Mesenteric fat pad (tissue), 1 donor: ENCODE measurements around the gene OBSCN. TPM values are rescaled to one million over a fixed set of nuclear protein-coding genes. Genes with fewer than 3 reads are reported as not detected.

Experiments used
- DNase-seq: peaks from one replicate; pipeline ENCODE4 v3.0.0-alpha.2; 2020; ENCODE audit warnings: low spot score
- total RNA-seq: library from RNA; stranded (reverse); fragmentation: NEBNext Ultra II Directional; extraction: Animal tissue kit (Norgen Biotek cat#: 25700); gene quantifications from one replicate; pipeline ENCODE4 v1.2.1, GENCODE V29; 2021
- donor health status: DM: yes; HTN: yes; CAD: no.

OBSCN gene
- total RNA-seq, 1 donor from 2014 or later: 3.7 TPM

DNA sequence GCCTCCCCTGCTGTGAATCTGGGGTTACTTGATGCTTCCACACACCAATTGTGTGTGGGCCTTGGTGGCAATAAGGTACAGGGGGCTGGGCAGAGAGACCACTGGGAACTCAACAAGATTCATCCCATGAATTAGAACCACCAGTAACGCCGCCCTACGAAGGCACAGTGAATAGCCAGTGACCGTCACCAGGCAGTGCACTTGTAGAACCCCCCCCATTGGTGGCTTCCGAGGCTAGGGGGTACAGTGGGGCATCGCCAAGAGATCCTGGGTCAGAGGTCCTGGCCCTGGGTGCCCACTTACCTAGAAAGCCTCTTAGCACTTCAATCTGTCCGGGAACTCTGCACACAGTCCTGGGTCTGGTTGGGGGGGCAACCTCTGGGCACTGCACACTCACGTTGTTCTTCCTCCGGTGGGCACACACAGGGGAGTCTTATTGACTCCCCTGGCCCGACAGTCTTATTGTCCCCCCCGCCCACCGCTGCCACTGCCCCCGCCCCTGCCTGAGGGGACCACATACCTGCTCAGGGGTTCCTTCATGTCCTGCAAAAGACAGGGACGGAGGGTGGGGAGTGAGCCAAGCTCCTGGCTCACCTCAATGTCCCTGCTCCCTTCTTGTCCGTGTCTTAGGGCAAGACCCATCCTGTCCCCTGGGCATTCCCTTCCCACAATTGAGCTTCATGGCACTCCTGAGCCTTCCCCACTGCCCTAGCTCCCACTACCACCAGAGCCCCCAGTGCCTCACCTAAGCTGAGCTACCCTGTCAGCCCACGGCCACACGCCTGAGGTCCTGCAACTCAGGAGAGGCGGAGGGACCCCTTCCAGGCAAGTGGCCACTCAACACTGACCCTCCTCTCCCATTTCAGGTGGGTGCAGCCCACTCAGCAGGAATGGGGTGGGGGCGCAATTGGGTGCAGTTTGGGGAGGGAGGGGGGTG, 201.3 kb downstream of the OBSCN start:
- DNase-seq: peak; percentile 68

DNA sequence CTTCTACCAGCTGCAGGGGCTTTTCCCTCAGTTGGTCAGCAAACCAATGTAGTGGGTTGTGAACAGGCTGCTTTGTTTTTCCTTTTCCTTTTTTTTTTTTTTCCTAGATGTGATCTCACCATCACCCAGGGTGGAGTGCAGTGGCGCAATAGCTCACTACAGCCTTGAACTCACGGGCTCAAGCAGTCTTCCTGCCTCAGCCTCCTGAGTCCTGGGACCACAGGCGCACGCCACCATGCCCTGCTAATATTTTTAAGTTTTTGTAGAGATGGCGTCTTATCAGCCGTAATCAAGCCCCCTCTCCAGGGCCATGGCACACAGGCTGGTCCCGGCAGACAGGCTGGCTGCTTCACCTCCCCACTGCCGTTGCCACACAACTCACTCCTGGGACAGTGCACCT, 202.2 kb downstream of the OBSCN start:
- no peak for DNase-seq

DNA sequence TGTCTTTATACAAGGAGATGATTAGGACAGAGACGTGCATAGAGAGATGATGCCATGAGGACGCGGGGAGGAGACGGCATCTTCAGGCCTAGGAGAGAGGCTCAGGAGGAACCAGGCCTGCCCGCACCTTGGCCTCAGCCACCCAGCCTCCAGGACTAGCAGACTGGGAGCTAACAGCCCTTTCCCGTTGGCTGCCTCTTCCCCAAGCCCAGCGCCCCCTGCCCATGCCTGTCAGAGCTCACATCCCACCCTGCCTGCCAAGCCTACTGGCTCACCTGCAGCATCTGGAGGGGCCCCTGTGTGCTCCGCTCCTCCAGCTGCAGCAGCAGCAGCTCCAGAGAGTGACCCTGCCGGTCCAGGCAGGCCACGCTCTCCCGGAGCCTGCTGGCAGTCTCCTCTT, 202.8 kb downstream of the OBSCN start:
- no peak for DNase-seq

DNA sequence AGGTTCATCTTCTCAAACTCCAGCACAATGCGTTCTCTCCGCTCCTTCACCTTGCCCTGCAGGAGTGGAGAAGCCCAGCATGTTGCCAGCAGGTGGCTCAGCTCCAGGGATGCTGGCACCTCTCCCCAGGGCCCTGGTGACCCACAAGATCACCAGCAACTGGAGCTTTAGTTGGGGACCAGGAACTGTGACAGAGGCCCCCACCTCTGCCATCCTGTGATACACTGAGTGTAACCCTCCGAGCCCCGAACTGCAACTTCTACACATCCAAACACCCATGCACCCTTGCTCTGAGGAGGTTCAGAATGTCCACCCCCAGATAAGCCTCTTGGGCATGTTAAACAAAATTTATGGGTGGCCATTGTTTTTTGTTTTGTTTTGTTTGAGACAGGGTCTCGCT, 203.3 kb downstream of the OBSCN start:
- no peak for DNase-seq

DNA sequence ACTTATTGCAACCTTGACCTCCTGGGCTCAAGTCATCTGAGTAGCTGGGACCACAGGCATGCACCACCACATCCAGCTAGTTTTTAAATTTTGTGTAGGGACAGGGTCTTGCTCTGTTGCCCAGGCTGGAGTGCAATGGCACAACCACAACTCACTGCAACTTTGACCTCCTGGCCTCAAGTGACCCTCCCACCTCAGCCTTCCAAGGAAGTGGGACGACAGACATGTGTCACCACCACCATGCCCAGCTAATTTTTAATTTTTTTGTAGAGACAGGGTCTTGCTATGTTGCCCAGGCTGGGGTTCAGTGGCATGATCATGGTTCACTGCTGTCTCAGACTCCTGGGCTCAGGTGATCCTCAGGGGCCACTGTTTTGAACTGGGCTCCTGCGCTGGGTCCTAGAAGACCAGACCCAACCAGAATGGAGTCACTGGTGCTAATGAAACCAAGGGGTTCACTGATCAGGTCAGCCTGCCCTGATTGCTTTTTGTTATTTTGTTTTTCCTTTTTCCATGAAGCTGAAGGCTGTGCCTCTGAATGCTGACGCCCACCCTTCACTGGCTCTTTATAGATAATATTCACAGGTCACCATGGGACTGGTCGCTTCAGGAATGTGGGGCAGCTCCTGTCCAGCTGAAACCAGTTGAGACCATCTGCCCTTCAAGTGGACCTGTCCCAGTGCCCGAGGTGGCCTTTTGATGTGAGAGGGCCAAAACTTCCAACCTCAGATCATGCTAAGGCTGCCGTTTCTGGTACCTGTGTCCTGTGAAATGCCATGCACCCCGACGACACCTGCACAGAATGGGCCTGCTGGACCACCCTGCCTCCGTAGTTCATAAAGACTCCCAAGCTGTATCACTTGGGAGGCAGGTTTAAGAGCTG, 203.9 kb downstream of the OBSCN start:
- DNase-seq: no peak

DNA sequence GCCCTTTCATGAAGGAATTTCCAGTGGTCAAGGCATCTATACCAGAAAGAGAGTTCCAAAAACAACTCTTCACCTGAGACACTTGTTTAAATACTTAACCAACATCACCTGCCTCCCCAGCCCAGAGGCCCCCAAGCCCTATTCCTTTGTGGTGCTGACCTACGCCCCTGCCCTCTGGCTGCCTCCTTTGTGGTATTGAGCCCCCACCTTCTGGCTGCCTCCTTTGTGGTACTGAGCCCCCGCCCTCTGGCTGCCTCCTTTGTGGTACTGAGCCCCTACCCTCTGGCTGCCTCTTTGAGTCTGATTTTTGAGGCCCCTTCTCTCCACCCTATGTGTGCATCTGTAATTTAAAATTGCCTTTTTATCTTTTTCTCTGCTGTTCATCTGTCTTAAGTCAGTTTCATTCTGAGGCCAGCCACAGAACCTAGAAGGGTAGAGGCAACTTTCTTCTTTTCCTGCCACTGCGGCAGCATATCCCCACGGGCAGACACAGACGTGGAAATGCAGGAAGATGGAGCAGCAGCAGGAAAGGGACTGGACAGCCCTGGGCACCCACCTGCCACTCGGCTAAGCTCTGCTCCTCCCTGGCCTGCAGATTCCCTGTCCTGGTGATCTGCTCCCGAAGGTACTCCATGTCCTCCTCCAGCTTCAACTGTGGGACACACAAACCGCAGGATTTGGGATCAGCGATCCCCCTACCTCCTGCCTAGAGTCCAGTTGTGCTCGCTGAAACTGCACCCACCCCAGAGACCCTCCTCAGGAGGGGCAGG, 205.6 kb downstream of the OBSCN start:
- no peak for DNase-seq

DNA sequence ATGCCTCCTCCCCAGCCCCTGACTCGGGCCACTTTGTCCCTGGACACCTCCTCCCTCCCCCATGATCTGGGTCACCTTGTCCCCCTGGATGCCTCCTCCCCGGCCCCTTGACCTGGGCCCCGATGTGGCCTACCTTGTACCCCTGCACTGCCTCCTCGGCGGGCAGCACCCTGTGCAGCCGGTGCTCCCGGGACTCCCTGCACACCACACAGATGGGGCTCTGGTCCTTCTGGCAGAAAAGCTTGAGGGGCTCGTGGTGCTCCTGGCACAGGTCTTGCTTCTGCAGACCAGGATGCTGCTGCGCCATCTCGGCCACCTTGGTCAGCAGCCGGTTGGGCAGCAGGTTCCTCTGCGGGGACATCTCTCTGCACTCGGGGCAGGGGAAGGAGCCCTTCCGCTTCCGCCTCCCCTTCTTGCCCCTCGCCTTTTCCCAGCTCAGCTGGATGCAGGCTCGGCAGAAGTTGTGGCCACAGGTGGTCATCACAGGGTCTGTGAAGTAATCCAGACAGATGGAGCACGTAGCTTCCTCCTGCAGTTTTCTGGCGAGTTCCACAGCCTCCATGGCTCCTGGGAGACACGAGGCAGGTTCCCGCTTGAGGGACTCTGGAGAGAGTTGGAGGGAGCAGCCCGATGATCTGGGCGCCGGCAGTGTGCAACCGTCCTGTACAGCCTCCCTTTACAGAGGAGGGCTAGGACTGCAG, 206.8 kb downstream of the OBSCN start:
- DNase-seq: no peak

DNA sequence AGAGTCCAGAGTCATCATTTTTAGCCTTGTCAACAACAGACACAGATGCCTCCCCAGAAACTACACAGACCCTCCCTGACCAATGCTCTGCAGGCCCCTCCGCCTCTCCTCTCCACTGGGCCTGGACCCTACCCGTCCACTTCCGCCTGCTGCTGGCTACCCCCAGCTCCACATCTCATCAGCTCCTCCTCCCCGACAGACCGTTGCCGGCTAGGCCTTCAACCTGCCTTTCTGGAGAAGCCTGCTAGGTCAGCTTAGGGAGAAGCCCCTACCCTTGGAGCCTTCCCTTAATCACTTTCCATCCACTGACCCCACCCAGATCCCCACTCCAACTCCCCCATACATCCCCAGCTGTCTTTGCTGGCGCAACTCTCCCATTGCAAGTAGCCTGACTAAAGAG, 207.4 kb downstream of the OBSCN start:
- DNase-seq: no peak

DNA sequence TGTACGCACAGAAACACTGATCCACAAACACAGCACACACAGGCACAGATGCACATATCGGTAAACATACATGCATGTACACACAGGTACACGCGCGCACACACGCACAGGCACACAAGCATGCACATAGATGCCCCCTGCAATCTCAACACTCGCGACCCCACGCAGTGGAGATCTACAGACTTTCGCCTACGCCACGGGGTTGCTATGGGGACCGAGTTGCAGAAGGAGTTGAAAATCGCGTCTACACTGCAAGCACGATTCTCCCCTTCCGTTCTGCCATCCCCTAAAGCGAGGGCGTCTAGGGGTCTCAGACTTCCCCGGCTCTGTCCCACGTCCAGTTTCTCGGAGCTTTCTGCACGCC, 208.0 kb downstream of the OBSCN start:
- no peak for DNase-seq

DNA sequence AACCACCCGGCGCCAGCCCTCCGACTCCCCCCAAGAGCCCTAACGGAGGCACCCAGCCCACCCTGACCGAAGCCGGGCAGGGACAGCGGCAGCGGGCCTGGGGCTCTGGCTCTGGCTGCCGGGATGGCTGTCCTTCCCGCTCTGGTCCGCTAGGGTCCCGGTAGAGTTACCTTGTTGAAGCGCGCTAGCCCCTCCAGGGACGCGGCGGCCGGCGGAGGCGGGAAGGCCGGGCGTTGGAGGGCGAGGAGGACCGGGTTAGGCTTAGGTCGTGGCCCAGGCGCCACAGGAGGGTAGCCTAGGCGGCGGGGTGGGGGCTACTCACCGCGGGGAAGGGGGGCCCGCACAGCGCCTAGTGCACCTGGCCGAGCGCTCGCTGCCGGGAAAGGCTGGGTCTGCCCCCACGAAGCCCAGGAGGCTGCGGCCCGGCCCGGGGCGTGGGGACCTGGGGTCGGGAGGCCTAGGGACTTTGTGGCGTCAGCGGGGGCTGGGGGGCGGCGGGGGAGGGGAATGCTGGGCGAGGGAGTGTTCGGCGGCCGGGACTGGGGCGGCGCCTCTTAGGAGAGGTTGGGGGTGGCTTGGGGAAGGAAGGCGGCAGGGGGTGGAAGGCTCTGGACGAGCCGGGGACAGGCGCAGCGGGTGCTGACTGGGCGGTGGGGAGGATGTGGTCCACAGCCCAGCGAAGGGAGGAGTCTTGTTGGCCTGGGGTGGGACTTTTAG, 208.5 kb downstream of the OBSCN start, which contains the start of gene TRIM17:
Gene TRIM17, minus strand, starts transcription at position 645 of the 717 bp plus-strand sequence. CDS start 1,789 bp downstream, outside the sequence.
- DNase-seq: no peak

DNA sequence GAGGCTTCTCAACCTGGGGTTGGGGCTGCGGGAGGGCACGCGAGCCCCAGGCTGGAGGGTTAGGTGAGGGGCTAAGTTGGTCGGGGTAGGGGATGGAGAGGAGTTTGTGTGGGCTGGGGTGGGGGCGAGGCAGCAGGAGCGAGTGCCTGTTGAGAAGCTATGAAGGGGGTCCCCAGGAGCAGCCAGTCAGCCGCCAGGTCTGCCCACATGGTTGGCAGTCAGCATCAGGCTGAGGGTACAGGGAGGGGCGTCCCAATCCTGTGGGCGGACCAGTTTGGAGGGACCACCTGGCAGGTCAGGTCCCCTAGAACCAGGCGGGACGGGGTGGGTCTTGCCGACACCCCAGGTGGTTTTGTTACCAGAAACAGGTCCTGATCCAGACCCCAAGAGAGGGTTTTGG, 209.2 kb downstream of the OBSCN start:
- no peak for DNase-seq

DNA sequence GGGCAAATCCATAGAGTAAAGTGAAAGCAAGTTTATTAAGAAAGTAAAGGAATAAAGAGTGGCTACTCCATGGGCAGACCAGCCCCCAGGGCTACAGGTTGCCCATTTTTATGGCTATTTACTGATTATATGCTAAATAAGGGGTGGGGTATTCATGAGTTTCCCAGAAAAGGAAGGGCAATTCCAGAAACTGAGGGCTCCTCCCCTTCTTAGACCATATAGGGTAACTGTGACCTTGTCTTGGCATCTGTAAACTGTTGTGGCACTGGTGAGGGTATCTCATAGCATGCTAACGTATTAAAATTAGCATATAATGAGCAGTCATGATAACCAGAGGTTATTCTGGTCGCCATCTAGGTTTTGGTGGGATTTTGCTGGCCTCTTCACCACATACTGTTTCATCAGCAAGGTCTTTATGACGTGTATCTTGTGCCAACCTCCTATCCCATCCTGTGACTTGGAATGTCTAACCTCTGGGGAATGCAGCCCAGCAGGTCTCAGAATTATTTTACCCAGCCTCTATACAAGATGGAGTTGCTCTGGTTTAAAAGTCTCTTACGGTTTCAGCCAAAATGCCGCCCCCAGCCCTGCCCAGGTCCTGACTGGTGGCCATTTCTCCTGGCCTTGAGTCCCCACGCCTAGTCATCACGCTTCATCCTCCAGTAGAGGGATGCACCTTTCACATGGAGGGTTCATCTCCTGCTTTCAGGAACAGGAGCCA, 209.8 kb downstream of the OBSCN start:
- no peak for DNase-seq

DNA sequence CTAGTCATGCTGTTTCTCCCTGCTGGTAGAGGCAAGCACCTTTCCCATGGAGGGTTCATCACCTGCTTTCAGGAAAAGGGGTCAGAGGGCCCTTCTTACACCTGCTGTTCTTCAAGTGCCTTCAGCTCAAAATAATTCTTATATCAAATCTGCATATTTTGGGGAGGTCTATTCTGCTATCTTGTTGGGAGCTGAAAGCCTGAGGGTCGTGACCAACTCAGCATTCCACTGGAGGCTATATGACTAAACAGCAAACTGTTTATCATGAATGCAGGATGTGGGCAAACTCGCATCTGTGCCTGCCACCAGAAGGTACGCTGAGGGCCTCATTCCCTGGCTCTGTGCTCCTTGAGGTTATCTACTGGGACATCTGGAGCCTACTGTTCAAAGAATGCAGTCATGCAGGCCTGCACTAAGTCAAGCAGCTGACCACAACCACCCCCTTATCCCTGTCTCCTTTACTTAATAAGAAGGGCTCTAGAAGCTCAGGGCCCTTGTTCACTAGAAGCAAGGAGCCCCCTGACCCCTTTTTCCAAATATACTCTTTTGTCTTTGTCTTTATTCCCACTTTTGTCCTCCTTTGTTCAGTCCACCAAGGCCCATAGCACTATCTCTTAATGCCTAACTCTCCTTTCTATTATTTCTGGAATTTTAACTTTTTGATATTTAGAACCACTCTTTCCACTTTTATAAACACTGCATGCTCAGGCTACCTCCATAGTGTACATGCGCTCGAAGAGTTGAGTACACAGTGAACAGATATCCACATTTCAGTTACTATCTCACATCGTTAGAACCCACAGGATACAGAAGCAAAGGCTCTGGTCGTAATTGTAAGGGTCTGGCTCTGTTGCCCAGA, 213.4 kb downstream of the OBSCN start:
- no peak for DNase-seq

DNA sequence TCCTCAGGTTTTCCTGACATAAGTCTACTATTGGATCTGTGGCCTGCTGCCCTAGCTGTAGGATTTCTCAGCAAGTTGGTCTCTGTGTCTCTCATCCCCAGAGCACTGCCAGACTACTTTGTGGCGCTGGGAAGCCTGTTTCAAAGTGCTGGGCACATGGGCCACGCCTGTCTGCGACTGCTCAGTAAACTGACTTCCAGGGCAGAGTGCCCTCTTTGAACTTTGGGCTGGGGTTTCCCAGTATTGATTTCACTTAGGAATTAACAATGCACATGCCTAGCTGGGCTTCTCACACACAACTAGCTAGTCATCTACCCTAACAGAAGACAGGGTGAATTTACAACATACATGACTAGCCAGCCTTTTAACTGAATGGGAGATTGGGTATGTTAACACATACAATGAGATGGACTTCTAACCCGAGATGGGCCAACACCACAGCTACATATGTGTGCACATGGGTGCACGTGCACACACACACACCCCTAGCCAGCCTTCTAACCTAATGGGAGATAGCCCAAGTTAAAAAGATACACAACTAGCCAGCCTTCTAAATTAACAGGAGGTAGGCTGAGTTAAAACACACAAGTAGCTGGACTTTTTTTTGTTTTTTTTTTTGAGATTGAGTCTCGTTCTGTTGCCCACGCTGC, 215.7 kb downstream of the OBSCN start:
- DNase-seq: no peak

DNA sequence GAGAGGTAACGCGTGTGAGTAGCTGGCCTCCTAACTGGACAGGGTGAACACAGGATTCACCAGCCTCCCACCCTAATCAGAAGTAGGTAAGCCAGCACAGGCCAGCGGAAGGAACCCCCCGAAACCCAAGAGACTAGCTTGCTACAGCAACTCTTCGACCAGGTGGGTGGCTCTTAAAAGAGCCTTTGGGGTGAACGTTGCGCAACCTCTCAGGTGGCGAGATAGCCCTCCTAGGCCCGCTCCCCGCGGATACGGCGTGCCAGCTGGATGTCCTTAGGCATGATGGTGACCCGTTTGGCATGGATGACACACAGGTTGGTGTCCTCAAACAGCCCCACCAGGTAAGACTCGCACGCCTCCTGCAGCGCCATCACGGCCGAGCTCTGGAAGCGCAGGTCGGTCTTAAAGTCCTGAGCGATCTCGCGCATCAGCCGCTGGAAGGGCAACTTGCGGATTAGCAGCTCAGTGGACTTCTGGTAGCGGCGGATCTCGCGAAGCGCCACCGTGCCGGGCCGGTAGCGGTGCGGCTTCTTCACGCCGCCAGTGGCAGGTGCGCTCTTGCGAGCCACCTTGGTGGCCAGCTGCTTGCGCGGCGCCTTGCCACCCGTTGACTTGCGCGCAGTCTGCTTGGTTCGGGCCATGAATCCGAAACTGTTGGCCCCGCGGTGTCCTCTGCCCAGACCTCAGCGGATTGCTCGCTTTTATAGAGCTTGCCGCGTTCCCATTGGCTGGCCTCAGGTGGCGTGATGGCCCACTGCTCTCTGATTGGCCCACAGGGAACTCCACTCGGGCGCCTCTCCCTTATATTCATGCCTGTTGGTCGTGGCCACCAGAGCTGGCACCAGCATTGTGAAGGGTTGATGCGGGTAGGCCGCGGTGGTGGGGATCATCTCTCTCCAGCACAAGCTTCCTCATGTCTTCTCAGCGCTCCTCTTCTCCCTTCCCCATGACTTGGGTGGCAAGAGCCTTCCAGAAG, 217.1 kb downstream of the OBSCN start:
- DNase-seq: no peak

DNA sequence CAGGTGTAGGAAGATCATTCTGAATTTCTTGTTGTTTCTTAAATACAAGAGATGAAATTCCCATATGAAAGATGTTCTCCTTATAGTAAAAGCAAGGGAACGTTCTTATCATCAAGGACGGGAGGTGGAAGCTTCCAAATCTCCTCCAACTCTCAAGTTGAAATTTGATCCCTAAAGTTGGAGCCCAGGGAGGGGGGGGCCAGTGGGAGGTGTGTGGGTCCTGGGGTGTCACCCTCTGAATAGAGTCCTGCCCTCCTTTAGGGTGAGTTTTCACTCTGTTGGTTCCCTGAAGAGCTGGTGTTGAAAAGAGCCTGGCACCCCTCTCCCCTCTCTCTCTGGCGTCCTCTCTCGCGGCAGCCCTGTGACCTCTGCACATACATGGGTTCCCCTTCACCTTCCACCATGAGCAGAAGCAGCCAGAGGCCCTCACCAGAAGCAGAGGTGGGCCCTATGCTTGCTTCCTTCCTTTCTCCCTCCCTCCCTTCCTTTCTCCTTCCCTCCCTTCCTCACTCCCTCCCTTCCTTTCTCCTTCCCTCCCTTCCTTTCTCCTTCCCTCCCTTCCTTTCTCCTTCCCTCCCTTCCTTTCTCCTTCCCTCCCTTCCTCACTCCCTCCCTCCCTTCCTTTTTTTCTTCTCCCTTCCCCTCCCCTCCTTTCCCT, 218.8 kb downstream of the OBSCN start:
- DNase-seq: no peak
